HCT116 (cell line): ENCODE data around the gene BRICD5. TPM values are rescaled to one million over a fixed set of nuclear protein-coding genes. Genes with fewer than 3 reads are reported as not detected.

Experiments used
- ATAC-seq: fragments of 200-7000 bp; cut with Tn5 transposase; 2 replicates; pipeline ENCODE4 v1.9.1; 2020; ENCODE audit warnings: mild to moderate bottlenecking, moderate library complexity
- BruUV-seq: library from RNA; stranded (reverse); fragments of 400-500 nt; replicated peaks from 2 replicates; lab custom pipeline; 2021; lab: Mats Ljungman, UMichigan
- CTCF ChIA-PET: fragments of 300-600 bp; sonication (Branson Sonifier 250); formaldehyde crosslinking; loops from one replicate; lab custom pipeline; 2021; ENCODE audit warnings: antibody characterized with exemption; lab: Charles Lee
- POLR2A ChIA-PET: fragments of 300-600, 350-600 bp; sonication (Branson Sonifier 250); formaldehyde crosslinking; loops from one replicate; lab custom pipeline; 2021; ENCODE audit warnings: antibody characterized with exemption; lab: Charles Lee
- RAD21 ChIA-PET, 2 experiments: fragments of 300-600 bp; sonication (Branson Sonifier 250); formaldehyde crosslinking; loops; one replicate each; lab custom pipeline; 2023; ENCODE audit warnings: low total read pairs in 2 of 2; ENCODE audit not compliant: uncharacterized antibody in 2 of 2, unreplicated experiment in 2 of 2, low non-redundant PET in 1 of 2; lab: Charles Lee
- DNase-seq: peaks from one replicate; pipeline ENCODE4 v3.0.0-alpha.2; 2010; ENCODE audit warnings: low read depth, low spot score
- H2AFZ ChIP-seq: fragments of 200-600 bp; shearing (Covaris generic), sonication (generic); 2 replicates; pipeline ENCODE4 v1.6.1; 2017; ENCODE audit warnings: low read depth, mixed run types, mixed read lengths, antibody characterized with exemption, low read length; ENCODE audit not compliant: poor library complexity, severe bottlenecking
- H3K27ac ChIP-seq: 2 replicates; pipeline ENCODE4 v1.5.1; 2012; ENCODE audit warnings: low read depth, low read length
- H3K27me3 ChIP-seq: fragments of 200-600 bp; sonication (generic); 2 replicates; pipeline ENCODE4 v1.6.1; 2016; ENCODE audit warnings: mixed run types, low read length, mixed read lengths; ENCODE audit not compliant: insufficient read depth
- H3K36me3 ChIP-seq, 2 experiments: fragments of 200-500 bp in 1 of 2; fragments of 200-600 bp in 1 of 2; sonication (Bioruptor generic) in 1 of 2; sonication (generic) in 1 of 2; 2 replicates each; pipeline versions ENCODE4 v1.5.1 to v1.6.1; 2014 to 2016; ENCODE audit warnings: low read length in 2 of 2, inconsistent platforms in 1 of 2, mixed read lengths in 1 of 2, mixed run types in 1 of 2; ENCODE audit not compliant: insufficient read depth in 2 of 2, control insufficient read depth in 1 of 2
- H3K4me1 ChIP-seq, 2 experiments: fragments of 200-600 bp in 1 of 2; sonication (generic) in 1 of 2; 2 replicates each; pipeline versions ENCODE4 v1.5.1 to v1.6.1; 2012 to 2017; ENCODE audit warnings: low read length in 2 of 2, inconsistent platforms in 1 of 2, mild to moderate bottlenecking in 1 of 2, mixed read lengths in 1 of 2, mixed run types in 1 of 2, moderate library complexity in 1 of 2; ENCODE audit not compliant: insufficient read depth in 2 of 2, control insufficient read depth in 1 of 2
- H3K4me2 ChIP-seq: fragments of 200-600 bp; sonication (generic); 2 replicates; pipeline ENCODE4 v1.6.1; 2017; ENCODE audit warnings: mixed run types, low read length, mixed read lengths
- H3K4me3 ChIP-seq, 2 experiments: fragments of 200-600 bp in 1 of 2; sonication (generic) in 1 of 2; replicated peaks in 1 of 2; 2 replicates each; pipeline ENCODE4 v1.5.1; 2011 to 2016; ENCODE audit warnings: low read length in 2 of 2, control low read depth in 1 of 2, low read depth in 1 of 2, mild to moderate bottlenecking in 1 of 2, mixed read lengths in 1 of 2, mixed run types in 1 of 2
- H3K79me2 ChIP-seq: fragments of 200-600 bp; sonication (generic); 2 replicates; pipeline ENCODE4 v1.6.1; 2017; ENCODE audit warnings: mild to moderate bottlenecking, mixed run types, low read length, moderate library complexity, mixed read lengths; ENCODE audit not compliant: insufficient read depth
- H3K9ac ChIP-seq: fragments of 200-600 bp; sonication (generic); 2 replicates; pipeline ENCODE4 v1.6.1; 2016; ENCODE audit warnings: low read length, mixed read lengths
- H3K9me2 ChIP-seq: fragments of 200-600 bp; sonication (generic), shearing (Covaris generic); 2 replicates; pipeline ENCODE4 v1.6.1; 2017; ENCODE audit warnings: mixed run types, mild to moderate bottlenecking, moderate library complexity; ENCODE audit not compliant: insufficient read depth
- H3K9me3 ChIP-seq, 2 experiments: fragments of 200-500 bp in 1 of 2; fragments of 200-600 bp in 1 of 2; sonication (Bioruptor generic) in 1 of 2; sonication (generic) in 1 of 2; 2 replicates each; pipeline ENCODE4 v1.6.1; 2014 to 2017; ENCODE audit warnings: low read length in 2 of 2, mixed read lengths in 2 of 2, inconsistent platforms in 1 of 2, low read depth in 1 of 2, mild to moderate bottlenecking in 1 of 2, mixed run types in 1 of 2, moderate library complexity in 1 of 2; ENCODE audit not compliant: control insufficient read depth in 1 of 2, insufficient read depth in 1 of 2
- H4K20me1 ChIP-seq: fragments of 200-600 bp; sonication (generic), shearing (Covaris generic); 2 replicates; pipeline ENCODE4 v1.6.1; 2017; ENCODE audit warnings: mixed run types, mild to moderate bottlenecking, moderate library complexity; ENCODE audit not compliant: insufficient read depth
- EGR1 ChIP-seq: IDR thresholded peaks from 2 replicates; pipeline ENCODE4 v1.6.1; 2012; ENCODE audit warnings: low read depth
- ELF1 ChIP-seq: IDR thresholded peaks from 2 replicates; pipeline ENCODE4 v1.6.1; 2012; ENCODE audit warnings: low read depth, borderline replicate concordance
- REST ChIP-seq: IDR thresholded peaks from 2 replicates; pipeline ENCODE4 v1.6.1; 2012; ENCODE audit warnings: low read depth
- SRF ChIP-seq: IDR thresholded peaks from 2 replicates; pipeline ENCODE4 v1.6.1; 2012; ENCODE audit warnings: low read depth
- TCF7L2 ChIP-seq: IDR thresholded peaks from 2 replicates; pipeline ENCODE4 v1.7.0; 2011; ENCODE audit warnings: borderline replicate concordance, inconsistent platforms; ENCODE audit not compliant: insufficient read depth, insufficient read length; ENCODE audit errors: extremely low read depth
- YY1 ChIP-seq: IDR thresholded peaks from 2 replicates; pipeline ENCODE4 v1.6.1; 2011; ENCODE audit warnings: low read length, low read depth, moderate library complexity, mild to moderate bottlenecking; ENCODE audit not compliant: insufficient replicate concordance; ENCODE audit errors: extremely low read depth
- intact Hi-C: fragments of 100-400 bp; cut with micrococcal nuclease; formaldehyde crosslinking; loops from 2 replicates; pipeline ENCODE4 v1.10.0; 2022
- total RNA-seq: library from RNA; stranded (reverse); gene quantifications from one replicate; pipeline ENCODE4 v1.2.1, GENCODE V29; 2021; ENCODE audit not compliant: unreplicated experiment
- TF ChIP-seq, protein P1 (sequence below): IDR thresholded peaks from 2 replicates; pipeline ENCODE4 v1.6.1; 2011; ENCODE audit warnings: mild to moderate bottlenecking, low read length, moderate library complexity; ENCODE audit not compliant: insufficient replicate concordance; ENCODE audit errors: extremely low read depth
- TF ChIP-seq, protein P2 (sequence below): IDR thresholded peaks from 2 replicates; pipeline ENCODE4 v1.6.1; 2012

The BRICD5 gene
- total RNA-seq, 1 experiment from 2014 or later = 9.8 TPM

DNA sequence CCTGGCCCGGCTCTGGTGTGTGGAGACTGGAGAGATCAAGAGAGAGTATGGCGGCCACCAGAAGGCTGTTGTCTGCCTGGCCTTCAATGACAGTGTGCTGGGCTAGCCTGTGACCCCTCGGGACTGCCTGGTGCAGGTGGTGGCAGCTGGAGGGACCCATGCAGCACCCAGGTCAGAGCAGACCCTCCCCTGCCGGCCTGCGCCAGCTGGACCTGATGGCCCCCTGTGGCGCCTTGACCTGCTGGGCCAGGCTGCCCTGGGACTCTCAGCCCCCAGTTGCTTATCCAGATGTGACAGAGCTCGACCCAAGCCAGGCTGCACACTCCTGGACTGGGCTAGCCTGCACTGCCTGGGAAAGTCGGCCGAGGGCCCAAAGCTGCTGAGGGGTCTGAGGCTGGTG, 1.9 kb downstream of the BRICD5 start:
- RAD21 ChIA-PET = no interaction called here
- intact Hi-C loops = no loop called here
- Histone ChIP-seq H3K9me3 (no peaks in the 10 kb centered on the region), H3K9ac (no peak overlapping the region), H2AFZ (no peak overlapping the region), H3K36me3 (peaks cover 4 to 33% of the 10 kb centered on the region in 2 experiments; a peak in 3 of 4 replicates), H4K20me1 (peaks cover 9% of the 10 kb centered on the region; the same call in 1 of the 2 replicates), H3K79me2 (peaks cover 46% of the 10 kb centered on the region), H3K27me3 (no peaks in the 10 kb centered on the region), H3K27ac (no peak overlapping the region), H3K4me3 (no peak overlapping the region), H3K9me2 (no peaks in the 10 kb centered on the region), H3K4me1 (peaks cover 21 to 45% of the 10 kb centered on the region in 2 experiments), H3K4me2 (no peak overlapping the region)
- ATAC-seq (no peak), DNase-seq (no peak)
- CTCF ChIA-PET = no interaction called here
- BruUV-seq = no TSS peak
- TF ChIP-seq SRF (no peak), EGR1 (no peak), YY1 (no peak), TCF7L2 (no peak), ELF1 (no peak), REST (no peak)
- TF ChIP-seq, protein P1, sequence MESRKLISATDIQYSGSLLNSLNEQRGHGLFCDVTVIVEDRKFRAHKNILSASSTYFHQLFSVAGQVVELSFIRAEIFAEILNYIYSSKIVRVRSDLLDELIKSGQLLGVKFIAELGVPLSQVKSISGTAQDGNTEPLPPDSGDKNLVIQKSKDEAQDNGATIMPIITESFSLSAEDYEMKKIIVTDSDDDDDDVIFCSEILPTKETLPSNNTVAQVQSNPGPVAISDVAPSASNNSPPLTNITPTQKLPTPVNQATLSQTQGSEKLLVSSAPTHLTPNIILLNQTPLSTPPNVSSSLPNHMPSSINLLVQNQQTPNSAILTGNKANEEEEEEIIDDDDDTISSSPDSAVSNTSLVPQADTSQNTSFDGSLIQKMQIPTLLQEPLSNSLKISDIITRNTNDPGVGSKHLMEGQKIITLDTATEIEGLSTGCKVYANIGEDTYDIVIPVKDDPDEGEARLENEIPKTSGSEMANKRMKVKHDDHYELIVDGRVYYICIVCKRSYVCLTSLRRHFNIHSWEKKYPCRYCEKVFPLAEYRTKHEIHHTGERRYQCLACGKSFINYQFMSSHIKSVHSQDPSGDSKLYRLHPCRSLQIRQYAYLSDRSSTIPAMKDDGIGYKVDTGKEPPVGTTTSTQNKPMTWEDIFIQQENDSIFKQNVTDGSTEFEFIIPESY = no peak
- TF ChIP-seq, protein P2, sequence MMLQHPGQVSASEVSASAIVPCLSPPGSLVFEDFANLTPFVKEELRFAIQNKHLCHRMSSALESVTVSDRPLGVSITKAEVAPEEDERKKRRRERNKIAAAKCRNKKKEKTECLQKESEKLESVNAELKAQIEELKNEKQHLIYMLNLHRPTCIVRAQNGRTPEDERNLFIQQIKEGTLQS = no peak
- POLR2A ChIA-PET = no interaction called here
